IPS DF 4.7 (cell line): ENCODE data around the gene GIGYF2.
"Not testable (repeated sequence)": the region's sequence is repeated elsewhere in the genome, so short reads cannot be mapped to it uniquely, and the experiment has no call there.

Experiments
- DNase-seq: peaks from one replicate; pipeline ENCODE4 v3.0.0-alpha.2; 2013; ENCODE audit warnings: low spot score; ENCODE audit errors: extremely low read depth

Gene GIGYF2, protein sequence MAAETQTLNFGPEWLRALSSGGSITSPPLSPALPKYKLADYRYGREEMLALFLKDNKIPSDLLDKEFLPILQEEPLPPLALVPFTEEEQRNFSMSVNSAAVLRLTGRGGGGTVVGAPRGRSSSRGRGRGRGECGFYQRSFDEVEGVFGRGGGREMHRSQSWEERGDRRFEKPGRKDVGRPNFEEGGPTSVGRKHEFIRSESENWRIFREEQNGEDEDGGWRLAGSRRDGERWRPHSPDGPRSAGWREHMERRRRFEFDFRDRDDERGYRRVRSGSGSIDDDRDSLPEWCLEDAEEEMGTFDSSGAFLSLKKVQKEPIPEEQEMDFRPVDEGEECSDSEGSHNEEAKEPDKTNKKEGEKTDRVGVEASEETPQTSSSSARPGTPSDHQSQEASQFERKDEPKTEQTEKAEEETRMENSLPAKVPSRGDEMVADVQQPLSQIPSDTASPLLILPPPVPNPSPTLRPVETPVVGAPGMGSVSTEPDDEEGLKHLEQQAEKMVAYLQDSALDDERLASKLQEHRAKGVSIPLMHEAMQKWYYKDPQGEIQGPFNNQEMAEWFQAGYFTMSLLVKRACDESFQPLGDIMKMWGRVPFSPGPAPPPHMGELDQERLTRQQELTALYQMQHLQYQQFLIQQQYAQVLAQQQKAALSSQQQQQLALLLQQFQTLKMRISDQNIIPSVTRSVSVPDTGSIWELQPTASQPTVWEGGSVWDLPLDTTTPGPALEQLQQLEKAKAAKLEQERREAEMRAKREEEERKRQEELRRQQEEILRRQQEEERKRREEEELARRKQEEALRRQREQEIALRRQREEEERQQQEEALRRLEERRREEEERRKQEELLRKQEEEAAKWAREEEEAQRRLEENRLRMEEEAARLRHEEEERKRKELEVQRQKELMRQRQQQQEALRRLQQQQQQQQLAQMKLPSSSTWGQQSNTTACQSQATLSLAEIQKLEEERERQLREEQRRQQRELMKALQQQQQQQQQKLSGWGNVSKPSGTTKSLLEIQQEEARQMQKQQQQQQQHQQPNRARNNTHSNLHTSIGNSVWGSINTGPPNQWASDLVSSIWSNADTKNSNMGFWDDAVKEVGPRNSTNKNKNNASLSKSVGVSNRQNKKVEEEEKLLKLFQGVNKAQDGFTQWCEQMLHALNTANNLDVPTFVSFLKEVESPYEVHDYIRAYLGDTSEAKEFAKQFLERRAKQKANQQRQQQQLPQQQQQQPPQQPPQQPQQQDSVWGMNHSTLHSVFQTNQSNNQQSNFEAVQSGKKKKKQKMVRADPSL (N-terminal part only)

DNA sequence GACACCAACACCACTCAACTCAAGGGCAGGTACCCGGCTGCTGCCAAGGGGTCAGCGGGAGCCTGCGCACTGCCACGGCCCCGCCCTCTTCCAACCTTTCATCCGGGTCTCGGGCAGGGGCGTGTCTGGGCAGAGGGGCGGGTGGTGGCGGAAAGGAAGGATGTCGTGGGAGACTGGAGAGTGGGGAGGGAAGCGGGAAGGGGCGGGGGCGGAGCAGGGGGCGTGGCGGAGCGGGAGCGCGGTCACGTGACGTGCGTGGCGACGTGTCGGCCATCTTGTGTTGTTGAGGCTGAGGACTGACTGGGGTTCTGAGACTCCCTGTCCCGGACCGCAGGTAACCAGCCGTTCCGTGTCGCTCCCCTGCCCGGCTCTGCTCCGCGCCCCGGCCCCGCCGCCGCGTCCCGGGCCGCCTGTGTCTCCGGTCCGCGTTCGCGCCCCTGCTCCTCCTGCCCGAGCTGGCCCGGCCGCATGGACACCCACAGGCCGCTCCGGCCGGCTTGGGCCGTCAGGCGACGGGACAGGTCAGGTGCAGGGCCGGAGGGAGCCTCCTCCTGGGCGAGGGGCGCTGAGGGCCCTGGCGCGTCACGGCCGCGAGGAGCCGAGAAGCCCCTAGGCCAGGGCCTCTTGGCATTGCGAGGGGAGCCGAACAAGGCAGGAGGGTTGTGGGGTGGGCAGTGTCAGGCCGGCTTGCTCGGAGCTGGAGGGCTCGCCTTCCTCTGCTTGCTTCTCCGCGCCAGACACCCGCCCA lies at the start of gene GIGYF2:
GIGYF2 (plus strand) TSS at position 273 of the 748 bp plus-strand sequence. CDS start 37,867 bp downstream, outside the sequence.
- DNase-seq, result peak; percentile 66

DNA sequence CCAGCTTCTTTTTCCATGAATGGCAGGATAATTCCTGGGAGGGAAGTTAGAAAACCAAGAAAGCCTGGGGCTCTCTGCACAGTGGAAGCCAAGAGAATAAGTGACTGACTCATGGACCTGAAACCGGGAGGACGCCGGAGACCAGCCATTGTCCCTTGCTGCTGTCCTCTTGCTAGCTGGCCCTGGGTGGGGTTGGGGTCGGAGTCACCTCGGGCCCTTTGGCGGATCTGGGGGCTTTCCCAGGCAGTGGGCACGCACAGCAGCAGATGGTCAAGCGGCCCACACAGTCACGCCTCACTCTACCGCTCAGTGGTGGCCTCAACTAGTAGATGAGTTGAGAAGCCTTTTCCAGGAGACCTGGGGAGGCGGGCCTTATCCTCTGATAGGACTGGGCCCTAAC lies 48.1 kb upstream of the GIGYF2 start:
- no peak for DNase-seq

DNA sequence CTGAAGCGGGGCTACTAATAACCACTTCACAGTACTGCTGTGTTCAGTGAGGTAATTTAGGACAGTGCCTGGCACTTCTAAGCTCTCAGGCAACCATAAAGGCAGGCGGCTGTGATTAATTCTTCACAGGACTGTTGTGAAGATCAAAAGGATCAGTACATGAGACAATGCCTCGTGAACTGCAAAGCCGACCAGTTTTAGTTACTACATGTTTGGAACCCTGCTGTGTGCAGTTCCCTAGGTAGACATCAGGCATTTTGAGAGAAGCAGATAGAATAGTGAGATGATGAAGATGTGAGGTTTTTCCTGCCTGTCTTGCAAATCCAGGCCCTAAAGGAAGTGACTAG lies 44.7 kb upstream of the GIGYF2 start:
- no peak for DNase-seq

DNA sequence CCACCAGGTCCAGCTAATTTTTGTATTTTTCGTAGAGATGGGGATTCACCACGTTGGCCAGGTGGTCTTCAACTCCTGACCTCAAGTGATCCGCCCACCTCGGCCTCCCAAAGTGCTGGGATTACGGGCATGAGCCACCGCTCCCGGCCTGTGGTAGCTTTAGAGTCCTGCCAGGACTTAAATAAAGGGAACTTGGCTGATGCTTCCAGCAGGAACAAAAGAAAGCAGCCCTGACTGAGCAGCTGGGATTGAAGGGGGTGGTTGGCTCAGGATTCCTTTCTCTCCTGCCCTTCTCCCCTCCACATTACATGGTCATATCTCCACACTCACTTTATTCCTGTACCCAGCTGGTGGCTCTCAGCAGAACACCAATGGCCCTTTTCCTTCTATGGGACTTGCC lies 43.7 kb upstream of the GIGYF2 start:
- no peak for DNase-seq

DNA sequence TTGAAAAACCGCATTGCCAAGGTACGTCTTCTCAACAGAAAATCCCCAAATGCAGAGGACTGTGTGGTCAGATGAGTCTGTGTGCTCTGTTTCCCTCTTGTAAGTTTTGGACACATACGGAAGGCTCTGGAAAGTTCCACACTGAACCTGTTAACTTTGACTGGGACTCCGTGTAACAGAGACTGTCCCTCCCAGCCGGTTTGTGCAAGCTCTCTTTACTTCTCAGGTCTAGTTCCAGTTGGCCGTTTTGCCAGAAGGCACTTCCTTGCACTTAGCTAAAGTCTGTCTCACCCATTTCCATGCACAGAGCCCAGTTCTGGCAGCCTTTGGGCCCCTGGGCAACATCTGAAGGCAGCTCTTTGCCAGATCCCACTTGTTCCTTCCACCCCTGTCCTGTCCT lies 41.7 kb upstream of the GIGYF2 start:
- DNase-seq, result no peak

DNA sequence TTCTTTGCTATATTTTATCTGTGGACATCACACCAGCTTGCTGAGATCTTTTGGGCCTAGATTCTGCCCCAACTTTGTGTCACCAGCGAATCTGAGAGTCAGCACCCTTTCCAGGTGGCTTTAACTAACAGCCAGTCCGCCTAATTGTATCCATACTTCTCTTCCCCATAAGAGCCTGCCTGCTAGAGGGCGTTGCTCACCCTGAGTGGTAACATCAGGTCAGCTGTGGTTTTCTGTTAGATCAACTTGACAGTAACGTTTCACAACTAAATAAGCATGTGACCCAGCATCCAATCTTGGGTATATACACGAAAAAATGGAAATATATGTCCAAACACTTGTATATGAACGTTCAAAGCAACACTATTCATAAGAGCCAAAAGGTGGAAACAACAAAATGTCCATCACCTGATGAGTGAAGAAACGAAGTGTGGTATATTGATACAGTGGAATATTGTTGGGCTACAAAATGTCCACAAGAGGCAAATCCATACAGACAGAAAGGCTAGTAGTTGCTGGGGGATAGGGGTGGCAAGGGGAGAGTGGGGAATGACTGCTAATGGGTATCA lies 38.8 kb upstream of the GIGYF2 start:
- no peak for DNase-seq

DNA sequence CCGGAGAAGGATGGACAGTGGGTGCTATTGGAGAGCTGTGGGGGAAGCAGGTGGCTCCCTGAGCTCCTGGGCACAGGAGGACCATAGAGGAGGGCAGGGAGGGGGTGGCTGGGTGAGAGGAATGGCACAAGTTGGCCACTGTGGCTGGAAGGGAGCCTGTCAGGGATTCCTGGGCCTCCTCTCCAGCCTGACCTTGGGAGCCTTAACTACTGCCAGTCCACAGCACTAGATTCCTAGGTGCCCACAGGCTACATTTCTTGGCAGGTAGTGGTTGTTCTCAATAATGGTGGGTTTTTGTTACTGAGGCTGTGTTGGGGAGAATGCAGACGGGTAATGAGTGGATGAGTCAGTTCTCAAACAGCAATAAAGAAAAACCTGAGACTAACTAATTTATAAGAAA lies 37.8 kb upstream of the GIGYF2 start:
- DNase-seq, result no peak

DNA sequence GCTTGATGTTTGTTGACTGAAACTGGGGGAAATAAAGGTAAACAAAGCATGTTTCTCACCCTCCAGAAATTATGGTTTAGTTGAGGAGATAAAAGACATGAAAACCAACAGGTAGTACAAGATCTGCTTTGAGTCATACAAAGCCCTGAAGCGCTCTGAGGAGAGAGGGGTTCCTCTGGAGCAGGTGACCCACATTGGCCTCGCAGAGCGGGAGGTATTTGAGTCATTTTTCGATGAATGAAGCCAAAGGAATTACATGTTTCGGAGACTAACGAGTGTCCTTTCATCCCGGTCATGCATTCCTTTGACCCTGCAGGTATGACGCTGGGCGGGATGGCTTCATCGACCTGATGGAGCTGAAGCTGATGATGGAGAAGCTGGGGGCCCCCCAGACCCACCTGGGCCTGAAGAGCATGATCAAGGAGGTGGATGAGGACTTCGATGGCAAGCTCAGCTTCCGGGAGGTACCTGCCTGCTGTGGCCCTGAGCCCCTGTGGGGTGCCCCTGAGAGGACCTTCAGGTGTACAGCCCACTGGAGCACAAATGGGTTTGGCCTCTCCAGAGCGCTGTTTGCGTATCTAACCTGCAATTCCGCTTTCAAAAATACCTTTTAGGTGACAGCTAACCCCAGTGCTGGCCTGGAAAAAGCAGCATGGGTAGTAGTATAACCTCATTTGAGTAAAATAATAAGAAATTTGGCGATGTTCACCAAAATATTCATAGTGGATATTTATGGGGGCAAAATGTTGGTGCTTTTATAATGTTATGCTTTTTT lies 34.5 kb upstream of the GIGYF2 start:
- no peak for DNase-seq

DNA sequence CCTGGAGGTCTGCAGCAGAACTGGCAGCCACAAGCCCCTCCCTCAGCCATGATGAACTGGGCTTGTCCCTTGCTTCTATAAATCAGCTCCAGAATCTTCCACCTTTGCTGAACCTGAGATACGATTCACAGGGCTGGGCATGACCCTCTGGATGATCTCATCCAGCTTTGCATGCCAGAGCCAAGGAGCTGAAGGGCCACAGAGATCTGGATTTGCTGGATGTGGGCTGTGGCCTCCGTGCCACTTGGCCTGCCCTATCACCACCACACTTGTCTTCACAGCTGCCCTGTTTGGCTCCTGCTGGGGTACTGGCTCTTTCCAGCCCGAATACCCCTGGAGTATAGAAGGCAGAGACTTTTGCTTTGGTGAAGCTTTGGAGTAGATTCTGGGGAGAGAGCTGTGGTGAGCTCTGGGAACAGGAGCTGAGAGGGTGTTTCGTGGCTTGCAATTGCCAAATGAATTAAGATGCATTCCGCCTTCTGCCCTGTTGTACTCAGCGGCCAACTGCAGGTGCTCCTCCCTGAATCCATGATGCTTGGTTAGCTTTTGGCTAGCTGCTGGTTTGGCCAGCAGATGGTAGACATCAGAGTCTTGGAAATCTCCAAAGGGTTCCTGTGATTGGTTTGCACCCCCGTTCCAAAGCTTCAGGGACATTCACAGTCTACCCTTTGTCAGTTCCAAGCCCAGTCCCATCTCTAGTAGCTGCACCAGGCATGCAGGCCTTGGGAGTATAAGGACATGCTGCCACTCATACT lies 30.9 kb upstream of the GIGYF2 start:
- no peak for DNase-seq

DNA sequence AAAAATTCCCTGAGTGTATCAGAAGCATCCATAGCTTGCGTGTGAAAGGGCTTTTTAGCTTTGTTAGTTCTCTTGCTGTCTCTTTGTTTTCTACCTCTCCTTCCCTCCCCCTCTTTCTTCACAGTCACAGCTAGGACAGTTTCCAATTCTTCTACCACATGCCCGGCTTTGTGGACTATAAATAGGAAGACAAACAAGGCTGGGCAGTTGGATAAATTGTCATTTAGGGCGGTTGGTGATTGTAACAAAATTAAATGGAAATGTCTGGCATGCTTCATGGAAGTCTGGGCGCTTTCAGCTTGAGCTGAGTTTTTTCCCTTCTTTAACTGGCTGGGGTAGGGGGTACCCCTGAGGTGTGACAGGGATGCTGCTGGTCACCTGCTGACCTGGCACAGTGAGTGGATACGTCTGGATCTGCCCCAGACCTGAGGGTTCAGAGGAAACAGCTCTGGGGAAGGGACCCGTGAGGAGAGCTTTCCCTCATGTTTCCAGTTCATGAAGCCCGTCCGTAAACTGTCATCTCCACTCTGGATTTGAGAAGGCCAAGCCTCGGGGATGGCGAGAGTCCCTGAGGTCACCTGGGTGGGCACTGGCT lies 29.0 kb upstream of the GIGYF2 start:
- no peak for DNase-seq

DNA sequence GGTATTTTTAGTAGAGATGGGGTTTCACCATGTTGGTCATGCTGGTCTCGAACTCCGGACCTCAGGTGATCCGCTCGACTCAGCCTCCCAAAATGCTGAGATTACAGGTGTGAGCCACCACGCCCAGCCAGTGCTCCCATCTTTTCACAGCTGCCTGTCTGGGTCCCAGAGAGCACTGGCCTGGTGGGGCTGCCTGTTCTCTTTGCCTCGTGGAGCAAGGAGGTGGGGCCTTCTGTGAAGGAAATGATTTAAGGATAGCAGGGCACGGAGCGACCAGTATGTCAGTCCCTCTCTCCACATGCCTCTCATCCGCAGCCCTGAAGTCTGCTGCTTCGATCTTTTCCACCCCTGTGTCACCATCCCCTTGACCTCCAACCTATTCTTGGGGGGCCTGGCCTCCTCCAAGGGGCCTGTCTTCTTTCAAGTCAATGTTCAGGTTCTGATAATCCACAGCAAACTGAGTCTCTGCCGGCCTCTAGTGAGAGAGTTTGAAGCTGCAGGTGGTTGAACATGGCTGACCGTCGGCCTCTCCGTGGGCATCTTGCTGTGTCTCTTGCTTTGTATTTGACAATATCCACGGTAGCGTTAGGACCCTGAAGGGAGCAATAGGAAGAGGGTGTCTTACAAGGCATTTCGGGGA lies 28.2 kb upstream of the GIGYF2 start:
- DNase-seq, result no peak

DNA sequence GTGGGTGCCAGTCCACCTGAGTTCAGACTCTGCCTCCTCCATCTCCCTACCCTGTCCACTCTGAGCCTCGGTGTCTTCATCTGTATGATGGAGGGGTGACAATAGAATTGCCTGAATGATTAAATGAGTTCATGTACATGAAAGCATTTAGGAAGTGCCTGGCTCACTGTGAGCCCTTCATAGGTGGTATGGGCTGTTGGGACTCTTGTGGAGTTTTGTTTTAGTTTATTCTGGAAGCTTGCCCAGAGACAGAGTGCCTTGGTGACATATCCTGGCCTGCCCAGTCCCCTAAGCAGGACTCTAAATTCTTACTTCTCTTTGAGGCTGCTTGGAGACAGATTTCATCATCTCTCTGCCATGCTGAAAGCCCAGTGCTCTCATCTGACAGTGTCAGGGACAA lies 24.5 kb upstream of the GIGYF2 start:
- DNase-seq, result no peak

DNA sequence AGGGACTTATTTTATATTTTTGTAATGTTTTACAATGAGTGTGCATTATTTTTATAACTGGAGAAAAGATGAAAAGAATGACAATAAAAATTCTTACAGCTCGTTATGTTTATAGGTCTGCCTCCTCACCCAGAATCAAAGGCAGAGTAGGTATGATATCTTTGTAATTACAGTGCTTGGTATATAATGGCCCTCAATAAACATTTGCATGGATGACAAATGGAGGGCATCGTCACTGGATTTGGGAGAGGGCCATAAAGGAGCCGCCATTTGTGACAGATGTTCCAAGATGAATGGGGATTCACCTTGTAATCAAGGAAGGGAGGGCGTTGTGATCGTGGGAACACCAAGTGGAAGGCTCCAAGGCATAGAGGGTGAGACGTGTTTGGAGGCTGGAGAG lies 22.6 kb upstream of the GIGYF2 start:
- no peak for DNase-seq

DNA sequence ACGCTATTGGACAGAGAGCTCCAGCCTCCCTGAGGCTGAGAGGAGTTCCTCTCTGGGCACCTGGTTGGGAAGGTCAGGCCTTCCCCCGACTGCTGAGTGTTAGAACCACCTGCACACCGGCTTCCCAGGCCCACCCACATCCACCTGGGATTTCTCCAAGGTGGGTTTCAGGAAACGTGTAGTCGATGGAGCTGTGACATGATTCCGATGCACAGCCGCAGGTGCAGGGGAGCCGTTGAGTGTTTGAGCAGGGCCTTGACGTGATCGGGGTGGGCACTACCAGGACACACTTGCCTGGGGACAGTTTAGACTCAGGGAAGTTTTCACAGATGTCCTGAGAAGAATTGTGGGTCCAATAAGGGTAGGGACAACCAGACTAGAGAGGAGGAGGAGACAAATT lies 21.8 kb upstream of the GIGYF2 start:
- no peak for DNase-seq

DNA sequence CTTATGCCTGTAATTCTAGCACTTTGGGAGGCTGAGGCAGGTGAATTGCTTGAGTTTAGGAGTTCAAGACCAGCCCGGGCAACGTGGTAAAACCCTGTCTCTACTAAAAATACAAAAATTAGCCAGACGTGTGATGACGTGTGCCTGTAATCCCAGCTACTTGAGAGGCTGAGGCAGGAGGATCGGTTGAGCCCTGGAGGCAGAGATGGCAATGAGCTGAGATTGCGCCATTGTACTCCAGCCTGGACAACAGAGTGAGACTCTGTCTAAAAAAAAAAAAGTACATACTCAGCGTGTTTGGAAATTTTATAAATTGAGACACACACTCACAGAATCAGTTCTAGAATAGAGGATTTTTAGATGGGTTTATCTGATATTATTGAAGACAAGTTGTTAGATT lies 17.1 kb upstream of the GIGYF2 start:
- DNase-seq, result no peak

DNA sequence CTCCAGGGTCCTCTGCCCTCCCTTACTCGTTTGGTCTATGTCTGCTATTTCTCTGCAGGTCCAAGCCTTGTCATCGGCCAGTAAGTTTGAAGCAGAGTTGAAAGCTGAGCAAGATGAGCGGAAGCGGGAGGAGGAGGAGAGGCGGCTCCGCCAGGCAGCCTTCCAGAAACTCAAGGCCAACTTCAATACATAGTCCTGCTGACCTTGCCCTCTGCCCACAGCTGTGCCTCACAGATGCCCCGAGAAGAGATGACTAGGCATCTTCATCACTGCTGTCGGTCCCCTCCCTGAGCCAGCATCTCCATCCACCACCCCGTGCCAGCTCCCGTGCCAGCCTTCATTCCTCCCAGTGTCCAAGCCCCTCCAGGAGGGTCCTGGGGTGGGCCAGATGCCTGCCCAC lies 15.6 kb upstream of the GIGYF2 start:
- DNase-seq, result no peak

DNA sequence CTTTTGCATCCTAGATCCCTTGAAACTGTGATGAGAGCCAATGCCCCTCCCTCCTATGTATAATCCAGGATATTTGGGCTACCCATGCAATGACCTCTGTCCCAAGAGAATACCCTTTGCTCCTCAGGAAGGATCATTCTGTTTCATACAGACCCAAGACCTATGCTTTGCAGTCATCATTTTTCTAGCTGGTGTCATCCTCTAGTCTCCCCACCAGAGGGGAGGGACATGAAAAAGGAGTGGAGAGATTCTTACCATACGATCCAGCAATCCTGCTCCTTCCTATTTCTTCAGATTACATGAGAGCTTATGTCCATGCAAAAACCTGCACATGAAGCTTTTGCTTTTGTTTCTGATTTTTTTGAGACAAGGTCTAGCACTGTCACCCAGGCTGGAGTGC lies 13.8 kb upstream of the GIGYF2 start:
- DNase-seq, result no peak

DNA sequence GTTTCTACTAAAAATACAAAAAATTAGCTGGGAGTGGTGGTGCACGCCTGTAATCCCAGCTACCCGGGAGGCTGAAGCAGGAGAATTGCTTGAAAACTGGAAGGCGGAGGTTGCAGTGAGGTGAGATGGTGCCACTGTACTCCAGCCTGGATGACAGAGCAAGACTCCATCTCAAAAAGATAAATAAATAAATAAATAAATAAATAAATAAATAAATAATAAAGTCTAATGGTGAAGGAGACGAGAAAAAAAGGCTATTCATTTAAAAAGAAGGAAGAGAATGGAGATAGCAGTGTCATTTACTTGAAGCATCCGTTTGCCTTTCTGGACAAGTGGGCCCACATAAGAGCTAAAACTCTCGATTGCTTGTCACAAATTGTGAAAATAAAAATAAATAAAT lies 11.7 kb upstream of the GIGYF2 start:
- DNase-seq, result not testable (repeated sequence)
